Posterior cingulate gyrus (tissue), 11 donors: Measurements from ENCODE around the gene TECRL.
A peak's percentile ranks its signal among the peaks of the same experiment; 100 is the strongest.

ENCODE experiments used
- DNase-seq, 10 donors: peaks; one replicate each; pipeline versions ENCODE4 v3.0.0 to v3.0.0-alpha.2; 2020 to 2021; ENCODE audit warnings: mixed read lengths in 3 of 10
- intact Hi-C: fragments of 100-400 bp; cut with DNase I; formaldehyde crosslinking; loops from one replicate; pipeline ENCODE4 v1.15.1; 2023

TECRL gene

GRCh38 chr4:64334964-64335363 is 74.3 kb downstream of the TECRL start:
- intact Hi-C loops: no loop called here
- no peak for DNase-seq

- intact Hi-C loops: no loop called here
- no peak for DNase-seq
Measured at GRCh38 chr4:64330143-64330542, 79.1 kb downstream of the TECRL start.

- no peak for DNase-seq
- intact Hi-C loops: no loop called here
Measured at GRCh38 chr4:64327237-64327636, 82.0 kb downstream of the TECRL start.

GRCh38 chr4:64326507-64326906 is 82.7 kb downstream of the TECRL start:
- DNase-seq: no peak
- intact Hi-C loops: no loop called here

- DNase-seq: no peak
Measured at GRCh38 chr4:64306255-64306565, 103.0 kb downstream of the TECRL start.

GRCh38 chr4:64305565-64306254 is 103.5 kb downstream of the TECRL start:
- intact Hi-C loops: no loop called here
- no peak for DNase-seq

More at GRCh38 chr4:64306255-64306565, 103.0 kb downstream of the TECRL start:
- intact Hi-C loops: no loop called here

- DNase-seq: peak in 3 of 10 donors; percentile 59 to 72 (median 61)
- intact Hi-C loops: no loop called here
Measured at GRCh38 chr4:64272432-64272831, 136.8 kb downstream of the TECRL start.

- intact Hi-C loops: no loop called here
- DNase-seq: no peak
Measured at GRCh38 chr4:64271601-64272081, 137.6 kb downstream of the TECRL start.

GRCh38 chr4:64266669-64267068 is 142.6 kb downstream of the TECRL start:
- intact Hi-C loops: no loop called here
- peak in 1 of 10 donors; percentile 19 for DNase-seq

- intact Hi-C loops: no loop called here
- peak in 1 of 10 donors; percentile 49 for DNase-seq
Measured at GRCh38 chr4:64266263-64266662, 143.0 kb downstream of the TECRL start.

- no peak for DNase-seq
- intact Hi-C loops: no loop called here
Measured at GRCh38 chr4:64251781-64252180, 157.5 kb downstream of the TECRL start.

- no peak for DNase-seq
- intact Hi-C loops: no loop called here
Measured at GRCh38 chr4:64250488-64250887, 158.8 kb downstream of the TECRL start.

- intact Hi-C loops: no loop called here
- DNase-seq: no peak
Measured at GRCh38 chr4:64250061-64250460, 159.2 kb downstream of the TECRL start.

GRCh38 chr4:64248186-64248585 is 161.1 kb downstream of the TECRL start:
- no peak for DNase-seq
- intact Hi-C loops: no loop called here

GRCh38 chr4:64230709-64231310 is 178.4 kb downstream of the TECRL start:
- intact Hi-C loops: no loop called here
- no peak for DNase-seq
